OCI-LY7 (cell line): Measurements from ENCODE around the gene GRK5.

ENCODE experiments used
- EZH2phosphoT487 ChIP-seq: fragments of 200-600 bp; sonication (generic); IDR thresholded peaks from 2 replicates; pipeline ENCODE4 v1.6.1; 2018; ENCODE audit warnings: low read depth, borderline replicate concordance, mild to moderate bottlenecking, mixed run types, antibody characterized with exemption, low read length, moderate library complexity, mixed read lengths
- TF ChIP-seq, protein P1 (sequence below): fragments of 200-600 bp; sonication (generic); conservative IDR thresholded peaks from 2 replicates; pipeline ENCODE4 v1.5.1; 2014; ENCODE audit warnings: mild to moderate bottlenecking, antibody characterized with exemption, low read length, moderate library complexity, mixed read lengths

- TF ChIP-seq, protein P1, sequence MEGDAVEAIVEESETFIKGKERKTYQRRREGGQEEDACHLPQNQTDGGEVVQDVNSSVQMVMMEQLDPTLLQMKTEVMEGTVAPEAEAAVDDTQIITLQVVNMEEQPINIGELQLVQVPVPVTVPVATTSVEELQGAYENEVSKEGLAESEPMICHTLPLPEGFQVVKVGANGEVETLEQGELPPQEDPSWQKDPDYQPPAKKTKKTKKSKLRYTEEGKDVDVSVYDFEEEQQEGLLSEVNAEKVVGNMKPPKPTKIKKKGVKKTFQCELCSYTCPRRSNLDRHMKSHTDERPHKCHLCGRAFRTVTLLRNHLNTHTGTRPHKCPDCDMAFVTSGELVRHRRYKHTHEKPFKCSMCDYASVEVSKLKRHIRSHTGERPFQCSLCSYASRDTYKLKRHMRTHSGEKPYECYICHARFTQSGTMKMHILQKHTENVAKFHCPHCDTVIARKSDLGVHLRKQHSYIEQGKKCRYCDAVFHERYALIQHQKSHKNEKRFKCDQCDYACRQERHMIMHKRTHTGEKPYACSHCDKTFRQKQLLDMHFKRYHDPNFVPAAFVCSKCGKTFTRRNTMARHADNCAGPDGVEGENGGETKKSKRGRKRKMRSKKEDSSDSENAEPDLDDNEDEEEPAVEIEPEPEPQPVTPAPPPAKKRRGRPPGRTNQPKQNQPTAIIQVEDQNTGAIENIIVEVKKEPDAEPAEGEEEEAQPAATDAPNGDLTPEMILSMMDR, result no peak
- TF ChIP-seq EZH2phosphoT487, result no peak
These were observed 9.4 kb upstream of the GRK5 start for GRCh38 chr10:119197921-119198320.
